GM23248 (cell line): ENCODE data around the gene MKKS.

Experiments
- EZH2 ChIP-seq: fragments of 200-600 bp; sonication (generic); IDR thresholded peaks from 2 replicates; pipeline ENCODE4 v1.6.1; 2018; ENCODE audit warnings: antibody characterized with exemption, mild to moderate bottlenecking; ENCODE audit not compliant: insufficient read depth, poor library complexity, severe bottlenecking
- EZH2phosphoT487 ChIP-seq: fragments of 200-600 bp; sonication (generic); IDR thresholded peaks from 2 replicates; pipeline ENCODE4 v1.6.1; 2018; ENCODE audit warnings: antibody characterized with exemption, moderate library complexity, mild to moderate bottlenecking, low read depth; ENCODE audit not compliant: insufficient read depth

GRCh38 chr20:10476319-10476724 lies 42.3 kb upstream of the MKKS start:
- TF ChIP-seq EZH2: no peak
- TF ChIP-seq EZH2phosphoT487: no peak
